Measurements from ENCODE around the gene MPHOSPH8. TPM values are rescaled to one million over a fixed set of nuclear protein-coding genes. Genes with fewer than 3 reads are reported as not detected.

Gene MPHOSPH8
- total RNA-seq (2022; extraction: Qiagen RNA extraction), result 11.3 to 13.8 TPM (median 13.1 TPM) in 5 replicates

GRCh38 chr13:19633479-19634255, at the start of gene MPHOSPH8:
Gene MPHOSPH8 (plus strand): TSS chr13:19633659. CDS start chr13:19633749, 90 bp downstream.

Other genes with a start within 250 kb of the MPHOSPH8 start
- gene TPTE2, start 72.1 kb upstream of the MPHOSPH8 start, total RNA-seq (2022; extraction: Qiagen RNA extraction), result not detected in 5 replicates
- 44.0 to 51.5 TPM (median 46.3 TPM) in 5 replicates for gene PSPC1, start 149.3 kb downstream of the MPHOSPH8 start, total RNA-seq (2022; extraction: Qiagen RNA extraction)
- 5.1 to 6.4 TPM (median 5.9 TPM) in 5 replicates for gene ZMYM5, start 230.0 kb downstream of the MPHOSPH8 start, total RNA-seq (2022; extraction: Qiagen RNA extraction)

Measured in A549 treated with dexamethasone at 1 μM for 4 hours (cell line).